MM.1S (cell line): ENCODE data around the gene PLA2G4A.

ENCODE experiments used
- DNase-seq: peaks from one replicate; pipeline ENCODE4 v3.0.0-alpha.2; 2015
- H2AFZ ChIP-seq: fragments of 300-600 bp; sonication (generic); 2 replicates; pipeline ENCODE4 v1.6.0; 2016; ENCODE audit warnings: antibody characterized with exemption, low read length
- H3F3A ChIP-seq: fragments of 300-600 bp; sonication (generic); 2 replicates; pipeline ENCODE4 v1.6.1; 2016; ENCODE audit warnings: mild to moderate bottlenecking, antibody characterized with exemption, low read length, moderate library complexity, mixed read lengths; ENCODE audit not compliant: insufficient read depth
- H3K27ac ChIP-seq: fragments of 300-600 bp; sonication (generic); 2 replicates; pipeline ENCODE4 v1.5.1; 2016; ENCODE audit warnings: mild to moderate bottlenecking, low read length
- H3K27me3 ChIP-seq: fragments of 300-600 bp; sonication (generic); replicated peaks from 2 replicates; pipeline ENCODE4 v1.6.0; 2016; ENCODE audit warnings: low read length; ENCODE audit not compliant: insufficient read depth
- H3K36me3 ChIP-seq: fragments of 300-600 bp; sonication (generic); replicated peaks from 2 replicates; pipeline ENCODE4 v1.6.1; 2016; ENCODE audit warnings: mild to moderate bottlenecking, low read length, mixed read lengths; ENCODE audit not compliant: insufficient read depth
- H3K4me1 ChIP-seq: fragments of 300-600 bp; sonication (generic); 2 replicates; pipeline ENCODE4 v1.6.1; 2016; ENCODE audit warnings: low read length, mixed read lengths
- H3K4me2 ChIP-seq: fragments of 300-600 bp; sonication (generic); 2 replicates; pipeline ENCODE4 v1.6.0; 2016; ENCODE audit warnings: low read depth, low read length
- H3K4me3 ChIP-seq: fragments of 300-600 bp; sonication (generic); 2 replicates; pipeline ENCODE4 v1.5.1; 2016; ENCODE audit warnings: low read length, mixed read lengths
- H3K79me2 ChIP-seq: fragments of 300-600 bp; sonication (generic); 2 replicates; pipeline ENCODE4 v1.6.1; 2016; ENCODE audit warnings: mixed run types, low read length, mixed read lengths
- H3K9ac ChIP-seq: fragments of 300-600 bp; sonication (generic); 2 replicates; pipeline ENCODE4 v1.6.1; 2016; ENCODE audit warnings: low read length, mixed read lengths
- H3K9me2 ChIP-seq: fragments of 300-600 bp; sonication (generic); replicated peaks from 2 replicates; pipeline ENCODE4 v1.6.1; 2016; ENCODE audit warnings: mild to moderate bottlenecking, low read length, mixed read lengths; ENCODE audit not compliant: insufficient read depth
- H3K9me3 ChIP-seq: fragments of 300-600 bp; sonication (generic); replicated peaks from 2 replicates; pipeline ENCODE4 v1.6.1; 2016; ENCODE audit warnings: mild to moderate bottlenecking, low read length, mixed read lengths; ENCODE audit not compliant: insufficient read depth
- H4K20me1 ChIP-seq: fragments of 300-600 bp; sonication (generic); 2 replicates; pipeline ENCODE4 v1.6.1; 2016; ENCODE audit warnings: mild to moderate bottlenecking, low read length, moderate library complexity, mixed read lengths; ENCODE audit not compliant: insufficient read depth
- EZH2 ChIP-seq: fragments of 300-600 bp; sonication (generic); optimal IDR thresholded peaks from 2 replicates; pipeline ENCODE3; 2017; ENCODE audit warnings: low read depth, mild to moderate bottlenecking, antibody characterized with exemption, low read length, mixed read lengths
- EZH2phosphoT487 ChIP-seq: fragments of 300-600 bp; sonication (generic); IDR thresholded peaks from 2 replicates; pipeline ENCODE4 v1.6.1; 2018; ENCODE audit warnings: antibody characterized with exemption, low read length
- TF ChIP-seq, protein P1 (sequence below): fragments of 300-600 bp; sonication (generic); IDR thresholded peaks from 2 replicates; pipeline ENCODE4 v1.5.1; 2016; ENCODE audit warnings: antibody characterized with exemption, low read length, mixed read lengths

PLA2G4A gene

GRCh38 chr1:186892936-186893335 lies 64.2 kb downstream of the PLA2G4A start:
- H2AFZ ChIP-seq, result no peak overlapping the region
- peaks cover 15% of the 10 kb centered on the region for H3K79me2 ChIP-seq
- H3K4me3 ChIP-seq, result no peak overlapping the region
- H3K27me3 ChIP-seq, result no peaks in the 10 kb centered on the region
- no peak for TF ChIP-seq EZH2
- TF ChIP-seq, protein P1, sequence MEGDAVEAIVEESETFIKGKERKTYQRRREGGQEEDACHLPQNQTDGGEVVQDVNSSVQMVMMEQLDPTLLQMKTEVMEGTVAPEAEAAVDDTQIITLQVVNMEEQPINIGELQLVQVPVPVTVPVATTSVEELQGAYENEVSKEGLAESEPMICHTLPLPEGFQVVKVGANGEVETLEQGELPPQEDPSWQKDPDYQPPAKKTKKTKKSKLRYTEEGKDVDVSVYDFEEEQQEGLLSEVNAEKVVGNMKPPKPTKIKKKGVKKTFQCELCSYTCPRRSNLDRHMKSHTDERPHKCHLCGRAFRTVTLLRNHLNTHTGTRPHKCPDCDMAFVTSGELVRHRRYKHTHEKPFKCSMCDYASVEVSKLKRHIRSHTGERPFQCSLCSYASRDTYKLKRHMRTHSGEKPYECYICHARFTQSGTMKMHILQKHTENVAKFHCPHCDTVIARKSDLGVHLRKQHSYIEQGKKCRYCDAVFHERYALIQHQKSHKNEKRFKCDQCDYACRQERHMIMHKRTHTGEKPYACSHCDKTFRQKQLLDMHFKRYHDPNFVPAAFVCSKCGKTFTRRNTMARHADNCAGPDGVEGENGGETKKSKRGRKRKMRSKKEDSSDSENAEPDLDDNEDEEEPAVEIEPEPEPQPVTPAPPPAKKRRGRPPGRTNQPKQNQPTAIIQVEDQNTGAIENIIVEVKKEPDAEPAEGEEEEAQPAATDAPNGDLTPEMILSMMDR, result no peak
- TF ChIP-seq EZH2phosphoT487, result no peak
- H3K4me1 ChIP-seq, result no peaks in the 10 kb centered on the region
- no peaks in the 10 kb centered on the region for H3F3A ChIP-seq
- no peak for DNase-seq
- H4K20me1 ChIP-seq, result no peaks in the 10 kb centered on the region
- H3K9ac ChIP-seq, result no peak overlapping the region
- no peak overlapping the region for H3K27ac ChIP-seq
- no peaks in the 10 kb centered on the region for H3K9me3 ChIP-seq
- no peaks in the 10 kb centered on the region for H3K9me2 ChIP-seq
- no peak overlapping the region for H3K4me2 ChIP-seq
- no peaks in the 10 kb centered on the region for H3K36me3 ChIP-seq

- DNase-seq, result no peak
- peaks cover 7% of the 10 kb centered on the region for H3K4me1 ChIP-seq
- H3K27ac ChIP-seq, result no peak overlapping the region
- no peak overlapping the region for H3K9ac ChIP-seq
- no peak overlapping the region for H3K4me2 ChIP-seq
- H3K27me3 ChIP-seq, result no peaks in the 10 kb centered on the region
- no peaks in the 10 kb centered on the region for H3K36me3 ChIP-seq
- H4K20me1 ChIP-seq, result no peaks in the 10 kb centered on the region
- peaks cover 9% of the 10 kb centered on the region for H3K79me2 ChIP-seq
- no peaks in the 10 kb centered on the region for H3F3A ChIP-seq
- no peaks in the 10 kb centered on the region for H3K9me3 ChIP-seq
- no peak for TF ChIP-seq EZH2
- no peak for TF ChIP-seq EZH2phosphoT487
- TF ChIP-seq, protein P1, result no peak
- H3K9me2 ChIP-seq, result no peaks in the 10 kb centered on the region
- no peak overlapping the region for H2AFZ ChIP-seq
- no peak overlapping the region for H3K4me3 ChIP-seq
Measured at GRCh38 chr1:186894415-186894814, 65.7 kb downstream of the PLA2G4A start.

GRCh38 chr1:186896211-186896610 lies 67.5 kb downstream of the PLA2G4A start:
- DNase-seq, result no peak
- Histone ChIP-seq H3K27me3 (no peaks in the 10 kb centered on the region), H2AFZ (no peak overlapping the region), H3K36me3 (no peaks in the 10 kb centered on the region), H3K27ac (no peak overlapping the region), H3K4me1 (peaks cover 14% of the 10 kb centered on the region), H3K9ac (no peak overlapping the region), H3K9me2 (no peaks in the 10 kb centered on the region), H3K9me3 (no peaks in the 10 kb centered on the region), H3F3A (no peaks in the 10 kb centered on the region), H3K4me2 (no peak overlapping the region), H3K4me3 (no peak overlapping the region), H3K79me2 (0 out of 2 replicates have a peak, but pooled peaks cover under 1% of the 10 kb centered on the region), H4K20me1 (no peaks in the 10 kb centered on the region)
- TF ChIP-seq EZH2phosphoT487 (no peak), EZH2 (no peak)
- TF ChIP-seq, protein P1, result no peak
